Liver (tissue), 9 donors: Measurements from ENCODE around the gene BUB1. TPM values are rescaled to one million over a fixed set of nuclear protein-coding genes. Genes with fewer than 3 reads are reported as not detected.
"Not testable (repeated sequence)": the region's sequence is repeated elsewhere in the genome, so short reads cannot be mapped to it uniquely, and the experiment has no call there.

ENCODE experiments used
- DNase-seq: peaks from one replicate; pipeline ENCODE4 v3.0.0-alpha.2; 2017; ENCODE audit warnings: low spot score
- H3K27ac ChIP-seq, 2 donors: one replicate each; pipeline ENCODE4 v1.7.0; 2013; ENCODE audit warnings: inconsistent platforms in 2 of 2, low read length in 2 of 2, control low read depth in 1 of 2, low read depth in 1 of 2, mild to moderate bottlenecking in 1 of 2
- H3K27me3 ChIP-seq, 4 donors: one replicate each; pipeline versions ENCODE4 v1.6.1 to v1.7.0; 2013; ENCODE audit warnings: low read length in 3 of 4, inconsistent platforms in 1 of 4, mild to moderate bottlenecking in 1 of 4, moderate library complexity in 1 of 4; ENCODE audit not compliant: control insufficient read depth in 4 of 4, insufficient read depth in 4 of 4
- H3K36me3 ChIP-seq, 4 donors: one replicate each; pipeline versions ENCODE4 v1.6.1 to v1.7.0; 2013; ENCODE audit warnings: low read length in 3 of 4, mild to moderate bottlenecking in 3 of 4, low read depth in 1 of 4, moderate library complexity in 1 of 4; ENCODE audit not compliant: control insufficient read depth in 4 of 4, insufficient read depth in 3 of 4
- H3K4me1 ChIP-seq, 4 donors: one replicate each; pipeline versions ENCODE4 v1.6.1 to v1.7.0; 2013; ENCODE audit warnings: low read length in 3 of 4, mild to moderate bottlenecking in 3 of 4, moderate library complexity in 1 of 4; ENCODE audit not compliant: control insufficient read depth in 4 of 4, insufficient read depth in 4 of 4
- H3K4me3 ChIP-seq, 3 donors: one replicate each; pipeline versions ENCODE4 v1.6.1 to v1.7.0; 2013; ENCODE audit warnings: low read length in 3 of 3, control low read depth in 1 of 3, low read depth in 1 of 3, mild to moderate bottlenecking in 1 of 3
- H3K9ac ChIP-seq, 2 donors: one replicate each; pipeline ENCODE4 v1.7.0; 2013; ENCODE audit warnings: low read length in 2 of 2, mild to moderate bottlenecking in 2 of 2, moderate library complexity in 2 of 2, control low read depth in 1 of 2, low read depth in 1 of 2
- H3K9me3 ChIP-seq, 4 donors: one replicate each; pipeline versions ENCODE4 v1.6.1 to v1.7.0; 2013; ENCODE audit warnings: low read length in 3 of 4; ENCODE audit not compliant: control insufficient read depth in 4 of 4
- EGR1 ChIP-seq, 2 donors: IDR thresholded peaks; 2 replicates each; pipeline ENCODE4 v1.6.1; 2016 to 2018; ENCODE audit warnings: antibody characterized with exemption in 2 of 2, low read depth in 2 of 2
- FOXA2 ChIP-seq: IDR thresholded peaks from 2 replicates; pipeline ENCODE4 v1.6.1; 2016; ENCODE audit warnings: antibody characterized with exemption
- GABPA ChIP-seq, 2 donors: IDR thresholded peaks in 1 of 2; conservative IDR thresholded peaks in 1 of 2; 2 replicates each; pipeline ENCODE4 v1.6.1; 2016; ENCODE audit warnings: antibody characterized with exemption in 2 of 2, mild to moderate bottlenecking in 1 of 2, moderate library complexity in 1 of 2
- HNF4G ChIP-seq: IDR thresholded peaks from 2 replicates; pipeline ENCODE4 v1.6.1; 2016; ENCODE audit warnings: antibody characterized with exemption
- JUND ChIP-seq, 2 donors: IDR thresholded peaks; 2 replicates each; pipeline ENCODE4 v1.6.1; 2016; ENCODE audit warnings: antibody characterized with exemption in 2 of 2
- RAD21 ChIP-seq, 2 donors: IDR thresholded peaks; 2 replicates each; pipeline ENCODE4 v1.6.1; 2016; ENCODE audit warnings: antibody characterized with exemption in 2 of 2, mild to moderate bottlenecking in 2 of 2
- RXRA ChIP-seq, 2 donors: IDR thresholded peaks; 2 replicates each; pipeline ENCODE4 v1.6.1; 2017 to 2018; ENCODE audit warnings: antibody characterized with exemption in 2 of 2, mild to moderate bottlenecking in 1 of 2
- WGBS: extraction: QIAGEN DNeasy Blood & Tissue Kit; methylation state at CpG from one replicate; pipeline ENCODE4 v1.1.7; 2013; 5-methylcytosine and 5-hydroxymethylcytosine counted together
- polyA plus RNA-seq, 2 donors: library from polyadenylated mRNA; stranded (reverse) in 1 of 2; unstranded in 1 of 2; fragments of 200-250 nt in 1 of 2; fragments of >200 nt in 1 of 2; fragmentation: Nextera tagmentation in 1 of 2; extraction: Ambion mirVana in 1 of 2; gene quantifications; one replicate each; pipeline versions ENCODE4 v1.2.1 to v1.2.3, GENCODE V29; 2013 to 2015
- total RNA-seq, 2 donors: library from RNA; depleted of rRNA; stranded (reverse); fragments of >200 nt; gene quantifications; one replicate each; pipeline ENCODE4 v1.2.3, GENCODE V29; 2014
- TF ChIP-seq, protein P1 (sequence below): fragments of 150-350 bp; IDR thresholded peaks from 2 replicates; pipeline ENCODE4 v1.5.1; 2017; ENCODE audit warnings: improper control_type of control experiment, low read depth, low read length; ENCODE audit not compliant: missing input control
- TF ChIP-seq, protein P2 (sequence below): IDR thresholded peaks from 2 replicates; pipeline ENCODE4 v1.6.1; 2016; ENCODE audit warnings: antibody characterized with exemption
- TF ChIP-seq, protein P3 (sequence below): IDR thresholded peaks from 2 replicates; pipeline ENCODE4 v1.6.1; 2016; ENCODE audit warnings: antibody characterized with exemption
- donor health status: healthy.
- donor health status: healthy.
- donor health status: healthy.
- donor health status: healthy.
- donor health status: healthy.

BUB1 gene
- total and polyA plus RNA-seq, 4 donors, result 0.08 to 46.1 (median 1.1) TPM

DNA sequence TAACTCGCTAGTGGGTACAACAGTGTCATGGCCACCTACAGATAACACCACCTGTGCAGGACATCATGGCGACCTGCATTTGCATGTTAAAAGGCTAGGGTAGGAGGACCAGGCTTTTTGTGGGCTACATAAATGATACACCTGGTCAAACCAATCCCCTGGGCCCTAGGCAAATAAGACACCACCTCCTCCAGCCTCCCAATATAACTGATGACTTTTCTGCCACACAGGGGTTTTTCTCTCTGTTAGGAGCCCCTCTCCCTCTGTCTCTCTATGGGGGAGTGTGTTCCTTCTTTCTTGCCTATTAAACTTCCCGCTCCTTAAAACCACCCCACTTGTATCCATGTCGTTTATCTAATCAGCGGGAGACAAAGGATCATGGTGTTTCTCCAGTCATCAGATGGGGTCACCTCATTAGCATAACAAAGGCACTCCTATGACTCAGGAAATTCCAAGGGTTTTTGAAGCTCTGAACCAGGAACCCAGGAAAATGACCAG lies 10.8 kb upstream of the BUB1 start:
- Histone ChIP-seq H3K9me3 (no peaks in the 10 kb centered on the region), H3K36me3 (no peaks in the 10 kb centered on the region), H3K4me3 (no peak overlapping the region), H3K9ac (no peak overlapping the region), H3K27me3 (no peaks in the 10 kb centered on the region), H3K27ac (no peak overlapping the region), H3K4me1 (peaks cover 0 to 7% (median 4%) of the 10 kb centered on the region in 4 donors)
- TF ChIP-seq GABPA (IDR thresholded peaks at IDR 0.05 in 1 of 2, conservative IDR thresholded peaks at IDR 0.05 in 1 of 2), result no peak
- TF ChIP-seq, protein P1, sequence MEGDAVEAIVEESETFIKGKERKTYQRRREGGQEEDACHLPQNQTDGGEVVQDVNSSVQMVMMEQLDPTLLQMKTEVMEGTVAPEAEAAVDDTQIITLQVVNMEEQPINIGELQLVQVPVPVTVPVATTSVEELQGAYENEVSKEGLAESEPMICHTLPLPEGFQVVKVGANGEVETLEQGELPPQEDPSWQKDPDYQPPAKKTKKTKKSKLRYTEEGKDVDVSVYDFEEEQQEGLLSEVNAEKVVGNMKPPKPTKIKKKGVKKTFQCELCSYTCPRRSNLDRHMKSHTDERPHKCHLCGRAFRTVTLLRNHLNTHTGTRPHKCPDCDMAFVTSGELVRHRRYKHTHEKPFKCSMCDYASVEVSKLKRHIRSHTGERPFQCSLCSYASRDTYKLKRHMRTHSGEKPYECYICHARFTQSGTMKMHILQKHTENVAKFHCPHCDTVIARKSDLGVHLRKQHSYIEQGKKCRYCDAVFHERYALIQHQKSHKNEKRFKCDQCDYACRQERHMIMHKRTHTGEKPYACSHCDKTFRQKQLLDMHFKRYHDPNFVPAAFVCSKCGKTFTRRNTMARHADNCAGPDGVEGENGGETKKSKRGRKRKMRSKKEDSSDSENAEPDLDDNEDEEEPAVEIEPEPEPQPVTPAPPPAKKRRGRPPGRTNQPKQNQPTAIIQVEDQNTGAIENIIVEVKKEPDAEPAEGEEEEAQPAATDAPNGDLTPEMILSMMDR, result no peak
- no peak for TF ChIP-seq EGR1 (IDR thresholded peaks at IDR 0.05; ENCODE audit: low read depth in 2 of 2)
- TF ChIP-seq, protein P2, sequence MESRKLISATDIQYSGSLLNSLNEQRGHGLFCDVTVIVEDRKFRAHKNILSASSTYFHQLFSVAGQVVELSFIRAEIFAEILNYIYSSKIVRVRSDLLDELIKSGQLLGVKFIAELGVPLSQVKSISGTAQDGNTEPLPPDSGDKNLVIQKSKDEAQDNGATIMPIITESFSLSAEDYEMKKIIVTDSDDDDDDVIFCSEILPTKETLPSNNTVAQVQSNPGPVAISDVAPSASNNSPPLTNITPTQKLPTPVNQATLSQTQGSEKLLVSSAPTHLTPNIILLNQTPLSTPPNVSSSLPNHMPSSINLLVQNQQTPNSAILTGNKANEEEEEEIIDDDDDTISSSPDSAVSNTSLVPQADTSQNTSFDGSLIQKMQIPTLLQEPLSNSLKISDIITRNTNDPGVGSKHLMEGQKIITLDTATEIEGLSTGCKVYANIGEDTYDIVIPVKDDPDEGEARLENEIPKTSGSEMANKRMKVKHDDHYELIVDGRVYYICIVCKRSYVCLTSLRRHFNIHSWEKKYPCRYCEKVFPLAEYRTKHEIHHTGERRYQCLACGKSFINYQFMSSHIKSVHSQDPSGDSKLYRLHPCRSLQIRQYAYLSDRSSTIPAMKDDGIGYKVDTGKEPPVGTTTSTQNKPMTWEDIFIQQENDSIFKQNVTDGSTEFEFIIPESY, result no peak
- no peak for TF ChIP-seq JUND (IDR thresholded peaks at IDR 0.05)
- no peak for TF ChIP-seq HNF4G
- TF ChIP-seq FOXA2, result no peak
- WGBS, result 73% methylated on average over 5 of the region's 5 CpGs
- DNase-seq, result no peak

DNA sequence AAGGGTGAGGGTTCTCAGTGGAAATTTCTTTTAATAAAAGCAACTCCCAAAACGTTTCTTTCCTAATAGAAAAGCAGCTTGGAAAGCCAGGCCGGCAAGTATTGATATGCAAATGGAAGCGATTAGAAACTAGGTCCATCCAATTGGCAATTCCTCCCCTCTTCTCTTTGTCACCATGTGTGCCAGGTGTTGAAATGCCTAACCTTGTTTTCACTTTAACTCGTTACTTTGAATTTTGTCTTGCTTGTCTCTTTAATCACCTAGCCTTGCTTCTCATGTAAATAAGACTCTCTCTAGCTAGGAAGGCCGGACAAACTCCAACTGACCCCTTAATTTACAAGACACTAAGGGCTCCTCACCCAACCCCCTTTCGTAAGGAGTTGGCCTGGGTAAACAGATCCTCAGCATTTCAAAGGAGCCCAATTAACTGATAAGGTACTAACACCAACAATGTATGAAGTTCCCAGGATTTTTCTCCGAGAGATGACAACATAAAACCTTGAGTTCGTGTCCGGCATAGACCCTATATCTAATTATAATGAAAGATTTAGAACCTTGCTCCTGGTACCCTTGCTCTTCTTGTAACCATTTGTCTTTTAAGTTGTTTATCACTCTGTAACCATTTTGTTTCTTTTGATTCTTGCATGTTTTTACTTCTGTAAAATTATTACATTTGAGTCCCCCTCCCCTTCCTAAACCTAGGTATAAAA lies 10.1 kb upstream of the BUB1 start:
- DNase-seq, H3K36me3 ChIP-seq, H3K4me1 ChIP-seq, H3K27ac ChIP-seq, H3K9ac ChIP-seq, H3K27me3 ChIP-seq, H3K9me3 ChIP-seq, H3K4me3 ChIP-seq: not testable (repeated sequence)
- 70% methylated on average over 9 of the region's 9 CpGs for WGBS

DNA sequence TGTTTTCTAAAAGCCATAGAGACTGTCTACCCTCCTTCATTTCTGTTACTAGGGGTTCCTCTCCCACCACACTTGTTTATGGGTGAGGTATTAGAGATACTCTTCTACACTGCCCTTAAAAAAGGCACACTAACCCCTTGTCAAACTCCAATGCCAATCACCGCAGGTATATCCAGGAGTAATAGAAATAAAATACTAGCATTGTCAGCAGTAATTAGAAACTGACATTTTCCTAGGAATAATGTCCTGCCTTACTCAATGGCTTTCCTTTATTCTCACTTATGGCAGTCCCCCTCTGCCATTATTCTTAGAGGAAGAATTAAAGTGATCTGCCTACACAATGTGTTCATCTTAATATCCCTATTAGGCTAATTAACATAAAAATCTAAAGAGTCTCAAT lies 5.0 kb upstream of the BUB1 start:
- H3K36me3 ChIP-seq, result no peaks in the 10 kb centered on the region
- no peaks in the 10 kb centered on the region for H3K27me3 ChIP-seq
- no peaks in the 10 kb centered on the region for H3K9me3 ChIP-seq
- H3K9ac ChIP-seq, result no peak overlapping the region
- whole genome bisulfite sequencing, result 96% methylated on average over 1 of the region's 1 CpG
- H3K27ac ChIP-seq, result no peak overlapping the region
- H3K4me3 ChIP-seq, result no peak overlapping the region
- TF ChIP-seq RXRA (IDR thresholded peaks at IDR 0.05), result no peak
- TF ChIP-seq RAD21 (IDR thresholded peaks at IDR 0.05), result no peak
- no peak for TF ChIP-seq JUND (IDR thresholded peaks at IDR 0.05)
- TF ChIP-seq, protein P3, sequence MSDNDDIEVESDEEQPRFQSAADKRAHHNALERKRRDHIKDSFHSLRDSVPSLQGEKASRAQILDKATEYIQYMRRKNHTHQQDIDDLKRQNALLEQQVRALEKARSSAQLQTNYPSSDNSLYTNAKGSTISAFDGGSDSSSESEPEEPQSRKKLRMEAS, result no peak
- DNase-seq, result no peak
- H3K4me1 ChIP-seq, result peaks cover 0 to 6% (median under 1%) of the 10 kb centered on the region in 4 donors
